Measurements from ENCODE around the gene IMMP2L. TPM values are rescaled to one million over a fixed set of nuclear protein-coding genes. Genes with fewer than 3 reads are reported as not detected.
"Not testable (repeated sequence)": the region's sequence is repeated elsewhere in the genome, so short reads cannot be mapped to it uniquely, and the experiment has no call there.

The IMMP2L gene
- total RNA-seq, 1 donor from 2014 or later: 20.0 TPM

DNA sequence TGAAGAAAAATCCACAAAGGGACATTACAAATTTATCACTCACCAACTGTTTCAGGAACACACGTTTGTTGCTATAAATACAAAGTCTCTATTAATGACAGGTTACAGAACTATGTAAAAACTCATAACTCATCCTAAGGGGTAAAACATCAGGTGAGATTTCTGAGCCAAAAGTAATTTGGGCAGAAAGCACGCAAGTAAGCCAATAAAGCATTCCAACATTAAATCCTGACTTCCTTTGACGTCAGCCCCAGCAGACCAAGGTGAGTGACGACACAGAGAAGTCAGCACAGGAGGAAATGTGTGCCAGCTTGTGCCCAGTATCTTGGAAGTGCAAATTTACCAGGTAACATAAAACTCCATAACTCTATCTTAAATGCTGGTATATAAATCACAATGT lies 45.7 kb downstream of the IMMP2L start:
- Mint-ChIP-seq H3K9me3 (peaks cover 6% of the 10 kb centered on the region), H3K36me3 (ENCODE audit: low read depth) (peaks cover 12% of the 10 kb centered on the region), H3K4me3 (ENCODE audit: low read depth) (no peak overlapping the region), H3K27me3 (ENCODE audit: low read depth) (no peaks in the 10 kb centered on the region), H3K27ac (no peak overlapping the region), H3K4me1 (ENCODE audit: low read depth) (peaks cover 3% of the 10 kb centered on the region)
- DNase-seq (ENCODE audit: low spot score): no peak
- intact Hi-C loops (cut with micrococcal nuclease): no loop called here

DNA sequence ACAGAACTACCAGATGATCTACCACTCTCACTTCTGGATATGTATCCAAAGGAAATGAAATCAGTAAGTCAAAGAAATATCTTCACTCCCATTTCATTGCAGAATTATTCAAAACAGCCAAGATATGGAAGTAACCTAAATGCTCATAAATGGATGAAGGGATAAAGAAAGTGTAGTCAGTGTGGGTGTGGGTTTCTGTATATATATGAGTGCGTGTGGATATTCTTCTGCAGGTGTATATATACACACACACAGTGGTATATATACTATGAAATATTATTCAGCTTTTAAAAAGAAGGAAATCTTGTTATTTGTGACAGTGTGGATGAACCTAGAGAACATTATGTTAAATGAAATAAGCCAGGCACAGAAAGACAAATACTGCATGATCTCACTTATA lies 48.7 kb downstream of the IMMP2L start:
- H3K36me3 Mint-ChIP-seq (ENCODE audit: low read depth): peaks cover 5% of the 10 kb centered on the region
- intact Hi-C loops (cut with micrococcal nuclease): no loop called here
- peaks cover 7% of the 10 kb centered on the region for H3K4me1 Mint-ChIP-seq (ENCODE audit: low read depth)
- no peak overlapping the region for H3K27ac Mint-ChIP-seq
- peaks cover 6% of the 10 kb centered on the region for H3K9me3 Mint-ChIP-seq
- H3K4me3 Mint-ChIP-seq (ENCODE audit: low read depth): no peak overlapping the region
- no peaks in the 10 kb centered on the region for H3K27me3 Mint-ChIP-seq (ENCODE audit: low read depth)
- DNase-seq (ENCODE audit: low spot score): no peak

- H3K36me3 Mint-ChIP-seq (ENCODE audit: low read depth): peaks cover 10% of the 10 kb centered on the region
- H3K27ac Mint-ChIP-seq: no peak overlapping the region
- no peak for DNase-seq (ENCODE audit: low spot score)
- H3K4me3 Mint-ChIP-seq (ENCODE audit: low read depth): no peak overlapping the region
- intact Hi-C loops (cut with micrococcal nuclease): no loop called here
- H3K27me3 Mint-ChIP-seq (ENCODE audit: low read depth): no peaks in the 10 kb centered on the region
- H3K4me1 Mint-ChIP-seq (ENCODE audit: low read depth): peaks cover 7% of the 10 kb centered on the region
- peaks cover 6% of the 10 kb centered on the region for H3K9me3 Mint-ChIP-seq
Measured at GRCh38 chr7:111511845-111512244, 50.4 kb downstream of the IMMP2L start.

- H3K36me3 Mint-ChIP-seq (ENCODE audit: low read depth): peaks cover 10% of the 10 kb centered on the region
- no peak overlapping the region for H3K4me3 Mint-ChIP-seq (ENCODE audit: low read depth)
- DNase-seq (ENCODE audit: low spot score): no peak
- intact Hi-C loops (cut with micrococcal nuclease): no loop called here
- H3K9me3 Mint-ChIP-seq: peaks cover 6% of the 10 kb centered on the region
- H3K4me1 Mint-ChIP-seq (ENCODE audit: low read depth): peaks cover 7% of the 10 kb centered on the region
- no peak overlapping the region for H3K27ac Mint-ChIP-seq
- H3K27me3 Mint-ChIP-seq (ENCODE audit: low read depth): no peaks in the 10 kb centered on the region
Measured at GRCh38 chr7:111510584-111511378, 51.5 kb downstream of the IMMP2L start.

DNA sequence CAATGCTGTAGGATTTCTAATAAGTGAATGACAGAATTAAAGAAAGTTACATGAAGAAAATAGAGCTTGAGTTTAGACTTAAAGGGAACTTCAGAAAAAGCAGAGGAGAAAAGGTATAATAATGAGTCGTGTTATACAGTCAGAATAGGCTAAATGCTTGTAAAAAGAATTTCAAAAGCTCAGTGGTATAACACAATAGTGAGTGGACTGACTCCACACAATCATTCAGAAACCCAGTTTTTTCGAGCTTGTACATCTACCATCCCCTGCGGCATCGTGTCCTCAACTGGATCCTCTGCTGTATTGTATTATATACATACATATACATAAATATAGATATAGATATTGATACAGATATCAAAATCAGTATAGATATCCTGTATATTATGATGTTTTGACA lies 52.2 kb downstream of the IMMP2L start:
- Mint-ChIP-seq H3K27me3 (ENCODE audit: low read depth) (no peaks in the 10 kb centered on the region), H3K36me3 (ENCODE audit: low read depth) (peaks cover 10% of the 10 kb centered on the region), H3K4me1 (ENCODE audit: low read depth) (peaks cover 7% of the 10 kb centered on the region), H3K9me3 (peaks cover 6% of the 10 kb centered on the region), H3K4me3 (ENCODE audit: low read depth) (no peak overlapping the region), H3K27ac (no peak overlapping the region)
- intact Hi-C loops (cut with micrococcal nuclease): no loop called here
- no peak for DNase-seq (ENCODE audit: low spot score)

DNA sequence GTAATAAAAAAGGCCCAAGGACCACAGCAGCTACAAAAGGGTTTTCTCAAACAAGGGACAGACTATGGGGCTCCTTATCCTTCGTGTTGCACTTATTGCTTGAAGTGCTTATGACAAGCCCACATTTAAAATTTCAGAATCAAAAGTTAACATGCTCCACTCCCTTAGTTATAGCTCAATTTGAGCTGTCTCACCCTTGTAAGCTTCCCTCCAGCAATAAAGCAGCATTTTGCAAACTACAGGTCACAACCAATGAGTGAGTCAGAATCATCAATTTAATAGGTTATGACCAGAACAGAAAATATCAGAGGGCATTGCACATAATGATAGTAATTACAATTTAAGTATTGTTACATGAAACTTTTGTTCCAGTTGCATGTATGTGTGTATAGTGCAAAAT lies 53.0 kb downstream of the IMMP2L start:
- intact Hi-C loops (cut with micrococcal nuclease): no loop called here
- H3K4me3 Mint-ChIP-seq (ENCODE audit: low read depth): no peak overlapping the region
- DNase-seq (ENCODE audit: low spot score): no peak
- no peak overlapping the region for H3K27ac Mint-ChIP-seq
- H3K27me3 Mint-ChIP-seq (ENCODE audit: low read depth): no peaks in the 10 kb centered on the region
- peaks cover 6% of the 10 kb centered on the region for H3K9me3 Mint-ChIP-seq
- H3K4me1 Mint-ChIP-seq (ENCODE audit: low read depth): peaks cover 7% of the 10 kb centered on the region
- peaks cover 10% of the 10 kb centered on the region for H3K36me3 Mint-ChIP-seq (ENCODE audit: low read depth)

GRCh38 chr7:111508387-111508786 lies 53.9 kb downstream of the IMMP2L start:
- Mint-ChIP-seq H3K27me3 (ENCODE audit: low read depth) (no peaks in the 10 kb centered on the region), H3K9me3 (peaks cover 6% of the 10 kb centered on the region), H3K27ac (no peak overlapping the region)

DNA sequence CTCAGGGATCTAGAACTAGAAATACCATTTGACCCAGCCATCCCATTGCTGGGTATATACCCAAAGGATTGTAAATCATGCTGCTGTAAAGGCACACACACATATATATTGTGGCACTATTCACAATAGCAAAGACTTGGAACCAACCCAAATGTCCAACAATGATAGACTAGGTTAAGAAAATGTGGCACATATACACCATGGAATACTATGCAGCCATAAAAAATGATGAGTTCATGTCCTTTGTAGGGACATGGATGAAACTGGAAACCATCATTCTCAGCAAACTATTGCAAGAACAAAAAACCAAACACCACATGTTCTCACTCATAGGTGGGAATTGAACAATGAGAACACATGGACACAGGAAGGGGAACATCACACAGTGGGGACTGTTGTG lies 56.9 kb downstream of the IMMP2L start:
- intact Hi-C loops (cut with micrococcal nuclease); H3K27ac Mint-ChIP-seq; H3K9me3 Mint-ChIP-seq; H3K36me3 Mint-ChIP-seq (ENCODE audit: low read depth); H3K4me3 Mint-ChIP-seq (ENCODE audit: low read depth); H3K4me1 Mint-ChIP-seq (ENCODE audit: low read depth); H3K27me3 Mint-ChIP-seq (ENCODE audit: low read depth); DNase-seq (ENCODE audit: low spot score): not testable (repeated sequence)

More at GRCh38 chr7:111508387-111508786, 53.9 kb downstream of the IMMP2L start:
- Mint-ChIP-seq H3K4me3 (ENCODE audit: low read depth) (no peak overlapping the region), H3K4me1 (ENCODE audit: low read depth) (peaks cover 6% of the 10 kb centered on the region), H3K36me3 (ENCODE audit: low read depth) (peaks cover 10% of the 10 kb centered on the region)
- intact Hi-C loops (cut with micrococcal nuclease): no loop called here
- DNase-seq (ENCODE audit: low spot score): no peak

DNA sequence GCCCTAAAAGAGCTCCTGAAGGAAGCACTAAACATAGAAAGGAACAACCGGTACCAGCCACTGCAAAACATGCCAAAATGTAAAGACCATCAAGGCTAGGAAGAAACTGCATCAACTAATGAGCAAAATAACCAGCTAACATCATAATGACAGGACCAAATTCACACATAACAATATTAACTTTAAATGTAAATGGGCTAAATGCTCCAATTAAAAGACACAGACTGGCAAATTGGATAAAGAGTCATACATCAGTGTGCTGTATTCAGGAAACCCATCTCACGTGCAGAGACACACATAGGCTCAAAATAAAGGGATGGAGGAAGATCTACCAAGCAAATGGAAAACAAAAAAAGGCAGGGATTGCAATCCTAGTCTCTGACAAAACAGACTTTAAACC lies 60.5 kb downstream of the IMMP2L start:
- DNase-seq (ENCODE audit: low spot score); intact Hi-C loops (cut with micrococcal nuclease); H3K4me3 Mint-ChIP-seq (ENCODE audit: low read depth); H3K27ac Mint-ChIP-seq; H3K36me3 Mint-ChIP-seq (ENCODE audit: low read depth); H3K27me3 Mint-ChIP-seq (ENCODE audit: low read depth); H3K4me1 Mint-ChIP-seq (ENCODE audit: low read depth); H3K9me3 Mint-ChIP-seq: not testable (repeated sequence)

DNA sequence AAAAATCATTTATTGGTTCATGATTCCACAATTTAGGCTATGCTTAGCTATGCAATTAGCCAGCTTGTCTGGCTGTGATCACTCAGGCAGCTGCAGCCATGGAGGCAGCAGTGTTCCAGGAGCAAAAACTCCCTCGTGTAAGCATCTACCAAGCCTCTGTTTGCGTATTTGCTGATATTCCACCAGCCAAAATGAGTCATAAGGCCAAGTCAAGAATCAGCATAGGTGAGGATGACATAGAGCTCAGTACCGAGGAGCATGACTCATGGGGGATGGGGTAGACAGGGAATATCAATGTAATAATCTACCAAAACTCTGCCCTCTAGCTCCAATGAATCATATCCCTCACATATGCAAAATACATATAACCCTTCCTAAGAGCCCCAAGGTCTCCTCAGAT lies 63.3 kb downstream of the IMMP2L start:
- Mint-ChIP-seq H3K27ac (no peak overlapping the region), H3K4me1 (ENCODE audit: low read depth) (peaks cover 8% of the 10 kb centered on the region), H3K27me3 (ENCODE audit: low read depth) (no peaks in the 10 kb centered on the region), H3K4me3 (ENCODE audit: low read depth) (no peak overlapping the region), H3K9me3 (no peaks in the 10 kb centered on the region), H3K36me3 (ENCODE audit: low read depth) (peaks cover 3% of the 10 kb centered on the region)
- intact Hi-C loops (cut with micrococcal nuclease): loop anchor here (5.0 kb wide), 1 partner anchor 63 kb away; the partner anchor contains the start of gene IMMP2L
- DNase-seq (ENCODE audit: low spot score): no peak

GRCh38 chr7:111498391-111499007 lies 63.8 kb downstream of the IMMP2L start:
- no peak overlapping the region for H3K4me3 Mint-ChIP-seq (ENCODE audit: low read depth)
- no peak for DNase-seq (ENCODE audit: low spot score)
- peaks cover 3% of the 10 kb centered on the region for H3K36me3 Mint-ChIP-seq (ENCODE audit: low read depth)
- H3K27me3 Mint-ChIP-seq (ENCODE audit: low read depth): no peaks in the 10 kb centered on the region
- intact Hi-C loops (cut with micrococcal nuclease): loop anchor here (5.0 kb wide), 1 partner anchor 64 kb away; the partner anchor contains the start of gene IMMP2L
- H3K27ac Mint-ChIP-seq: no peak overlapping the region
- H3K4me1 Mint-ChIP-seq (ENCODE audit: low read depth): peaks cover 8% of the 10 kb centered on the region
- no peaks in the 10 kb centered on the region for H3K9me3 Mint-ChIP-seq

DNA sequence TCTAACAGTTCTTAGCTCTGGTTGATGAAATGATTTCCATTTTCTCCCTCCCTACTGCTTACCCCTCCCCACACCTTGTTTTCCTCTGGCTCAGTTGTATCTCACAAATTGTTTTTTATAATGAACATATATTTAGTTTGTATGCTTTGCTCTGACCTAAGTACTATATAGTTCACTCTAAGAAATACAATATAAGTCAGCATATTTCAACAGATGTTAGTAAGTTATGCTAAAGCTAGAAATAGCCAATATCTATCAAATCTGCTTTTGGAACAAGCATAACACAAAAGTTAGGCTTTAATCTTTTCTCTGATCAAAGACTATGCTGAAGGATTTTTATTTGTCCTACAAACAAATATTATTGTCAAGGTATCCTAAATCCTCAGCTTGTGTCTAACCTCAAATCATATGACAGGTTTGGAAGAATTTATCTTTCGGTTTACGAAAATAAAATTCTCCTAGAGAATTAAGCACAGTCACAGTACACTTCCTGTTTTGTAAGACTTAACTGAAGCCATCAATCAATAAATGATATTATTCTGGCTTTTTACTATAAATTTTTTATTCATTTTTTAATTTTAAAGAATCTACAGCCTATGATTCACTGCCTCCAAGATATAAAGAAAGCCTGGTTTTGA lies 67.0 kb downstream of the IMMP2L start:
- DNase-seq (ENCODE audit: low spot score): no peak
- no peaks in the 10 kb centered on the region for H3K27me3 Mint-ChIP-seq (ENCODE audit: low read depth)
- H3K9me3 Mint-ChIP-seq: no peaks in the 10 kb centered on the region
- intact Hi-C loops (cut with micrococcal nuclease): loop anchor here (5.0 kb wide), 1 partner anchor 67 kb away; the partner anchor contains the start of gene IMMP2L
- H3K4me1 Mint-ChIP-seq (ENCODE audit: low read depth): peaks cover 14% of the 10 kb centered on the region
- H3K27ac Mint-ChIP-seq: no peak overlapping the region
- peaks cover 3% of the 10 kb centered on the region for H3K36me3 Mint-ChIP-seq (ENCODE audit: low read depth)
- no peak overlapping the region for H3K4me3 Mint-ChIP-seq (ENCODE audit: low read depth)

- Mint-ChIP-seq H3K27me3 (ENCODE audit: low read depth) (no peaks in the 10 kb centered on the region), H3K4me3 (ENCODE audit: low read depth) (no peak overlapping the region), H3K9me3 (no peaks in the 10 kb centered on the region), H3K36me3 (ENCODE audit: low read depth) (no peaks in the 10 kb centered on the region), H3K4me1 (ENCODE audit: low read depth) (peaks cover 6% of the 10 kb centered on the region), H3K27ac (no peak overlapping the region)
- intact Hi-C loops (cut with micrococcal nuclease): no loop called here
- no peak for DNase-seq (ENCODE audit: low spot score)
Measured at GRCh38 chr7:111492234-111492633, 70.1 kb downstream of the IMMP2L start.

All from activated T-helper 2 cell treated with anti-CD3 and anti-CD28 coated beads, Interferon-gamma antibody, Interleukin-2, Interleukin-4, amounts not matched to agents 10 μg/mL and 5 μg/mL and 100 μg/mL, durations not matched to agents 14 hours and 24 hours and 36 hours (primary cell).